HEK293 (cell line): Measurements from ENCODE around the gene HOXB9.

ENCODE experiments used
- HOXC10 ChIP-seq: sonication (generic); formaldehyde crosslinking; IDR thresholded peaks from 2 replicates; pipeline ENCODE4 v1.8.1; 2023; ENCODE audit warnings: mild to moderate bottlenecking, missing genetic modification reagents
- HOXD13 ChIP-seq: sonication (generic); formaldehyde crosslinking; IDR thresholded peaks from 2 replicates; pipeline ENCODE4 v1.8.0; 2022; ENCODE audit warnings: missing genetic modification reagents, borderline replicate concordance
- MZF1 ChIP-seq: fragments of 450-650 bp; formaldehyde crosslinking; IDR thresholded peaks from 2 replicates; pipeline ENCODE4 v1.5.1; 2017; ENCODE audit warnings: missing biosample characterization, missing genetic modification characterization, borderline replicate concordance
- OSR2 ChIP-seq: fragments of 450-650 bp; formaldehyde crosslinking; IDR thresholded peaks from 2 replicates; pipeline ENCODE4 v1.5.1; 2016; ENCODE audit warnings: missing biosample characterization, missing genetic modification characterization
- WT1 ChIP-seq: fragments of 450-650 bp; formaldehyde crosslinking; IDR thresholded peaks from 2 replicates; pipeline ENCODE4 v1.5.1; 2016; ENCODE audit warnings: missing biosample characterization, missing genetic modification characterization
- ZBTB17 ChIP-seq: fragments of 450-650 bp; formaldehyde crosslinking; IDR thresholded peaks from 2 replicates; pipeline ENCODE4 v1.5.1; 2016; ENCODE audit warnings: missing biosample characterization, missing genetic modification characterization
- ZBTB20 ChIP-seq: fragments of 450-650 bp; formaldehyde crosslinking; IDR thresholded peaks from 2 replicates; pipeline ENCODE4 v1.5.1; 2016; ENCODE audit warnings: missing biosample characterization, missing genetic modification characterization
- ZBTB7A ChIP-seq: fragments of 450-650 bp; formaldehyde crosslinking; IDR thresholded peaks from 2 replicates; pipeline ENCODE4 v1.5.1; 2016; ENCODE audit warnings: low read depth, missing biosample characterization, missing genetic modification characterization
- ZFP69B ChIP-seq: fragments of 450-650 bp; formaldehyde crosslinking; IDR thresholded peaks from 2 replicates; pipeline ENCODE4 v1.5.1; 2016; ENCODE audit warnings: missing biosample characterization, missing genetic modification characterization
- ZNF132 ChIP-seq: fragments of 450-650 bp; formaldehyde crosslinking; IDR thresholded peaks from 2 replicates; pipeline ENCODE4 v1.5.1; 2017; ENCODE audit warnings: missing biosample characterization, missing genetic modification characterization, borderline replicate concordance
- ZNF133 ChIP-seq: fragments of 450-650 bp; formaldehyde crosslinking; IDR thresholded peaks from 2 replicates; pipeline ENCODE4 v1.5.1; 2016; ENCODE audit warnings: missing biosample characterization, missing genetic modification characterization
- ZNF138 ChIP-seq: fragments of 450-650 bp; formaldehyde crosslinking; IDR thresholded peaks from 2 replicates; pipeline ENCODE4 v1.5.1; 2016; ENCODE audit warnings: missing biosample characterization, missing genetic modification characterization, borderline replicate concordance
- ZNF184 ChIP-seq: fragments of 450-650 bp; IDR thresholded peaks from 2 replicates; pipeline ENCODE4 v1.5.1; 2018; ENCODE audit warnings: missing biosample characterization, mild to moderate bottlenecking, missing genetic modification characterization
- ZNF19 ChIP-seq: fragments of 450-650 bp; formaldehyde crosslinking; IDR thresholded peaks from 2 replicates; pipeline ENCODE4; 2016; ENCODE audit warnings: missing biosample characterization, missing genetic modification characterization, low read depth
- ZNF266 ChIP-seq: fragments of 450-650 bp; formaldehyde crosslinking; IDR thresholded peaks from 2 replicates; pipeline ENCODE4 v1.5.1; 2016; ENCODE audit warnings: missing biosample characterization, missing genetic modification characterization, low read depth
- ZNF350 ChIP-seq: fragments of 450-650 bp; formaldehyde crosslinking; IDR thresholded peaks from 2 replicates; pipeline ENCODE4 v1.5.0; 2017; ENCODE audit warnings: missing biosample characterization, mild to moderate bottlenecking, missing genetic modification characterization
- ZNF394 ChIP-seq: fragments of 450-650 bp; formaldehyde crosslinking; IDR thresholded peaks from 2 replicates; pipeline ENCODE4 v1.5.1; 2016; ENCODE audit warnings: missing biosample characterization, missing genetic modification characterization, mild to moderate bottlenecking, moderate library complexity, borderline replicate concordance
- ZNF423 ChIP-seq: fragments of 450-650 bp; formaldehyde crosslinking; IDR thresholded peaks from 2 replicates; pipeline ENCODE4 v1.5.1; 2016; ENCODE audit warnings: missing biosample characterization, missing genetic modification characterization
- ZNF426 ChIP-seq: fragments of 450-650 bp; formaldehyde crosslinking; IDR thresholded peaks from 2 replicates; pipeline ENCODE4 v1.5.1; 2017; ENCODE audit warnings: missing biosample characterization, missing genetic modification characterization, mild to moderate bottlenecking, inconsistent platforms, moderate library complexity
- ZNF473 ChIP-seq: fragments of 450-650 bp; formaldehyde crosslinking; IDR thresholded peaks from 2 replicates; pipeline ENCODE4 v1.5.1; 2017; ENCODE audit warnings: missing biosample characterization, missing genetic modification characterization
- ZNF48 ChIP-seq: fragments of 450-650 bp; formaldehyde crosslinking; IDR thresholded peaks from 2 replicates; pipeline ENCODE4 v1.5.1; 2016; ENCODE audit warnings: missing biosample characterization, missing genetic modification characterization
- ZNF514 ChIP-seq: fragments of 450-650 bp; formaldehyde crosslinking; IDR thresholded peaks from 2 replicates; pipeline ENCODE4 v1.5.1; 2016; ENCODE audit warnings: missing biosample characterization, missing genetic modification characterization
- ZNF658 ChIP-seq: fragments of 450-650 bp; formaldehyde crosslinking; IDR thresholded peaks from 2 replicates; pipeline ENCODE4; 2016; ENCODE audit warnings: missing biosample characterization, missing genetic modification characterization
- ZNF670 ChIP-seq: fragments of 450-650 bp; formaldehyde crosslinking; IDR thresholded peaks from 2 replicates; pipeline ENCODE4 v1.5.1; 2016; ENCODE audit warnings: missing biosample characterization, missing genetic modification characterization, low read depth
- ZSCAN16 ChIP-seq: fragments of 450-650 bp; formaldehyde crosslinking; IDR thresholded peaks from 2 replicates; pipeline ENCODE4 v1.5.1; 2016; ENCODE audit warnings: missing biosample characterization, missing genetic modification characterization
- TF ChIP-seq, protein P1 (sequence below): IDR thresholded peaks from 2 replicates; pipeline ENCODE4 v1.6.1; 2011; ENCODE audit warnings: mild to moderate bottlenecking, low read depth, low read length, borderline replicate concordance
- TF ChIP-seq, protein P2 (sequence below): sonication (generic); formaldehyde crosslinking; IDR thresholded peaks from 2 replicates; pipeline ENCODE4 v1.8.1; 2022; ENCODE audit warnings: mild to moderate bottlenecking, moderate library complexity, missing genetic modification reagents
- TF ChIP-seq, protein P3 (sequence below): fragments of 450-650 bp; formaldehyde crosslinking; IDR thresholded peaks from 2 replicates; pipeline ENCODE4 v1.5.1; 2016; ENCODE audit warnings: missing biosample characterization, missing genetic modification characterization
- TF ChIP-seq, protein P4 (sequence below): fragments of 450-650 bp; formaldehyde crosslinking; IDR thresholded peaks from 2 replicates; pipeline ENCODE4 v1.5.1; 2016; ENCODE audit warnings: missing biosample characterization, missing genetic modification characterization
- TF ChIP-seq, protein P5 (sequence below): fragments of 450-650 bp; formaldehyde crosslinking; optimal IDR thresholded peaks from 2 replicates; pipeline ENCODE3; 2016; ENCODE audit warnings: missing biosample characterization, mild to moderate bottlenecking, missing genetic modification characterization

Gene HOXB9

DNA sequence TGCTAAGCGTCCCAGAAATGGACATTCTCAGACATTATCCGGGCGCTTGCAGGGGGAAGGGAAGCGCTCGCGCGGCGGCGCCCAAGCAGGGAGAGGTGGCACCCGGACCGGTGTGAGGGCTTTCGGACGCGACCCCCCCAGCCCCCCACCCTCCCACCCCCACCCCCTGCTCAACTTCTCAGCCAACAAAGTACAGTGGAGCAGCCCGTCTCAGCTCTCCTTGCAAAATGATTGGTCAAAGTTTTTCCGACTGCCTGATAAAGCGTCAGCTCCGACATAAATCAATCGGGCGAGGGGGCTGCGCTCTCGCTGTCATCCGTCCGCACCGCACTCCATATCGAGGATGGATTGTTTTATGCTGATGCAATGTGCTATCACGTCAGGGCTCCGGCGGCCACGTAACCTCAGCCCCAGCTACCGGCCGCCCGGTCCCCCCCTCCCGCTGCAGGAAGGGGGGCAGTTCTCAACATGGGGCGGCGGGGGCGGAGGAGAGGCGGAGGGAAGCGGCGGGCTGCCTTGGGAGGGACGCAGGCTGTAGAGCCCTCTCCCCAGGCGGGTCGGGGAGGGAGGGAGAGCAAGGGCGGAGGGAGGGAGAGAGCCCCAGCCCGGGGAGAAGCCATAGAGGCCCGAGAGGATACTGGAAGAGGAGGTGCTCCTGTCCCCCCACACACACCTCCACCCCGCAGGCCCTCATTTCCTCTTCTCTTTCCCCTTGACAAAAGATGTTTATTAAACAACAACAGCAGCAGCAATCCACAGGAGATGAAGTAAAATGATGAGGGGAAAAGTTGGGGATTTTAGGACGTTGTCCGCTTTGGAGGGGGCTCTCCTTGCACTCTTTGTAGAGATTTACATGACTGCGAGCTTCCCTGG is at the start of gene HOXB9 (continued):
- no peak for TF ChIP-seq ZNF132 (tag by site-specific recombination)
- TF ChIP-seq, protein P1, sequence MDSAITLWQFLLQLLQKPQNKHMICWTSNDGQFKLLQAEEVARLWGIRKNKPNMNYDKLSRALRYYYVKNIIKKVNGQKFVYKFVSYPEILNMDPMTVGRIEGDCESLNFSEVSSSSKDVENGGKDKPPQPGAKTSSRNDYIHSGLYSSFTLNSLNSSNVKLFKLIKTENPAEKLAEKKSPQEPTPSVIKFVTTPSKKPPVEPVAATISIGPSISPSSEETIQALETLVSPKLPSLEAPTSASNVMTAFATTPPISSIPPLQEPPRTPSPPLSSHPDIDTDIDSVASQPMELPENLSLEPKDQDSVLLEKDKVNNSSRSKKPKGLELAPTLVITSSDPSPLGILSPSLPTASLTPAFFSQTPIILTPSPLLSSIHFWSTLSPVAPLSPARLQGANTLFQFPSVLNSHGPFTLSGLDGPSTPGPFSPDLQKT = no peak
- peak; percentile 89; the same call in 1 of the 2 replicates for TF ChIP-seq HOXC10 (CRISPR knock-in tag)
- TF ChIP-seq, protein P2, sequence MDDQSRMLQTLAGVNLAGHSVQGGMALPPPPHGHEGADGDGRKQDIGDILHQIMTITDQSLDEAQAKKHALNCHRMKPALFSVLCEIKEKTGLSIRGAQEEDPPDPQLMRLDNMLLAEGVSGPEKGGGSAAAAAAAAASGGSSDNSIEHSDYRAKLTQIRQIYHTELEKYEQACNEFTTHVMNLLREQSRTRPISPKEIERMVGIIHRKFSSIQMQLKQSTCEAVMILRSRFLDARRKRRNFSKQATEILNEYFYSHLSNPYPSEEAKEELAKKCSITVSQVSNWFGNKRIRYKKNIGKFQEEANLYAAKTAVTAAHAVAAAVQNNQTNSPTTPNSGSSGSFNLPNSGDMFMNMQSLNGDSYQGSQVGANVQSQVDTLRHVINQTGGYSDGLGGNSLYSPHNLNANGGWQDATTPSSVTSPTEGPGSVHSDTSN = peak; percentile 88; the same call in 1 of the 2 replicates
- peak; percentile 68; the same call in 1 of the 2 replicates for TF ChIP-seq ZFP69B (tag by site-specific recombination)
- peak; percentile 95 for TF ChIP-seq ZBTB20 (tag by site-specific recombination)
- no peak for TF ChIP-seq ZNF670 (tag by site-specific recombination)
- TF ChIP-seq, protein P3, sequence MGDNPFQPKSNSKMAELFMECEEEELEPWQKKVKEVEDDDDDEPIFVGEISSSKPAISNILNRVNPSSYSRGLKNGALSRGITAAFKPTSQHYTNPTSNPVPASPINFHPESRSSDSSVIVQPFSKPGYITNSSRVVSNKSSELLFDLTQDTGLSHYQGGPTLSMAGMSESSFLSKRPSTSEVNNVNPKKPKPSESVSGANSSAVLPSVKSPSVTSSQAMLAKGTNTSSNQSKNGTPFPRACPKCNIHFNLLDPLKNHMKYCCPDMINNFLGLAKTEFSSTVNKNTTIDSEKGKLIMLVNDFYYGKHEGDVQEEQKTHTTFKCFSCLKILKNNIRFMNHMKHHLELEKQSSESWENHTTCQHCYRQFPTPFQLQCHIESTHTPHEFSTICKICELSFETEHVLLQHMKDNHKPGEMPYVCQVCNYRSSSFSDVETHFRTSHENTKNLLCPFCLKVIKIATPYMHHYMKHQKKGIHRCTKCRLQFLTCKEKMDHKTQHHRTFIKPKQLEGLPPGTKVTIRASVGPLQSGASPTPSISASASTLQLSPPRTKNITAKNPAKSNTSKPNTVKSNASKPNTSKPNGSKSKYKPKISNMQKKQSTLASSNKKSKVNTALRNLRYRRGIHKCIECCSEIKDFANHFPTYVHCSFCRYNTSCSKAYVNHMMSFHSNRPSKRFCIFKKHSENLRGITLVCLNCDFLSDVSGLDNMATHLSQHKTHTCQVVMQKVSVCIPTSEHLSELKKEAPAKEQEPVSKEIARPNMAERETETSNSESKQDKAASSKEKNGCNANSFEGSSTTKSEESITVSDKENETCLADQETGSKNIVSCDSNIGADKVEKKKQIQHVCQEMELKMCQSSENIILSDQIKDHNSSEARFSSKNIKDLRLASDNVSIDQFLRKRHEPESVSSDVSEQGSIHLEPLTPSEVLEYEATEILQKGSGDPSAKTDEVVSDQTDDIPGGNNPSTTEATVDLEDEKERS = no peak
- TF ChIP-seq ZNF658 (tag by site-specific recombination) = no peak
- TF ChIP-seq ZNF133 (tag by site-specific recombination) = no peak
- no peak for TF ChIP-seq ZNF266 (tag by site-specific recombination)
- no peak for TF ChIP-seq ZNF19 (tag by site-specific recombination)
- no peak for TF ChIP-seq HOXD13 (CRISPR knock-in tag)
- TF ChIP-seq ZNF394 (tag by site-specific recombination) = peak; percentile 77
- peak; percentile 93 for TF ChIP-seq WT1 (tag by site-specific recombination)
- TF ChIP-seq ZNF350 = no peak
- TF ChIP-seq, protein P4, sequence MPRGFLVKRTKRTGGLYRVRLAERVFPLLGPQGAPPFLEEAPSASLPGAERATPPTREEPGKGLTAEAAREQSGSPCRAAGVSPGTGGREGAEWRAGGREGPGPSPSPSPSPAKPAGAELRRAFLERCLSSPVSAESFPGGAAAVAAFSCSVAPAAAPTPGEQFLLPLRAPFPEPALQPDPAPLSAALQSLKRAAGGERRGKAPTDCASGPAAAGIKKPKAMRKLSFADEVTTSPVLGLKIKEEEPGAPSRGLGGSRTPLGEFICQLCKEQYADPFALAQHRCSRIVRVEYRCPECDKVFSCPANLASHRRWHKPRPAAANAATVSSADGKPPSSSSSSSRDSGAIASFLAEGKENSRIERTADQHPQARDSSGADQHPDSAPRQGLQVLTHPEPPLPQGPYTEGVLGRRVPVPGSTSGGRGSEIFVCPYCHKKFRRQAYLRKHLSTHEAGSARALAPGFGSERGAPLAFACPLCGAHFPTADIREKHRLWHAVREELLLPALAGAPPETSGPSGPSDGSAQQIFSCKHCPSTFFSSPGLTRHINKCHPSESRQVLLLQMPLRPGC (tag by site-specific recombination) = peak; percentile 70; the same call in 1 of the 2 replicates
- TF ChIP-seq ZNF473 = no peak
- TF ChIP-seq ZNF423 (tag by site-specific recombination) = peak; percentile 78
- no peak for TF ChIP-seq ZNF514 (tag by site-specific recombination)
- TF ChIP-seq ZBTB7A (tag by site-specific recombination) = peak; percentile 61
- no peak for TF ChIP-seq ZSCAN16 (tag by site-specific recombination)
- TF ChIP-seq ZNF184 (tag by site-specific recombination) = 0 out of 2 replicates have a peak, but pooled peaks have one; percentile 7
- peak; percentile 93 for TF ChIP-seq OSR2 (tag by site-specific recombination)
- TF ChIP-seq, protein P5, sequence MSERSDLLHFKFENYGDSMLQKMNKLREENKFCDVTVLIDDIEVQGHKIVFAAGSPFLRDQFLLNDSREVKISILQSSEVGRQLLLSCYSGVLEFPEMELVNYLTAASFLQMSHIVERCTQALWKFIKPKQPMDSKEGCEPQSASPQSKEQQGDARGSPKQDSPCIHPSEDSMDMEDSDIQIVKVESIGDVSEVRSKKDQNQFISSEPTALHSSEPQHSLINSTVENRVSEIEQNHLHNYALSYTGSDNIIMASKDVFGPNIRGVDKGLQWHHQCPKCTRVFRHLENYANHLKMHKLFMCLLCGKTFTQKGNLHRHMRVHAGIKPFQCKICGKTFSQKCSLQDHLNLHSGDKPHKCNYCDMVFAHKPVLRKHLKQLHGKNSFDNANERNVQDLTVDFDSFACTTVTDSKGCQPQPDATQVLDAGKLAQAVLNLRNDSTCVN (tag by site-specific recombination) = peak; percentile 15
- peak; percentile 52; the same call in 1 of the 2 replicates for TF ChIP-seq MZF1 (tag by site-specific recombination)
- no peak for TF ChIP-seq ZNF138 (tag by site-specific recombination)
- TF ChIP-seq ZNF426 (tag by site-specific recombination) = no peak
- peak; percentile 92 for TF ChIP-seq ZBTB17 (tag by site-specific recombination)
- no peak for TF ChIP-seq ZNF48 (tag by site-specific recombination)
